GM21529 (cell line): ENCODE measurements around the gene EIF4E3.

Source experiments
- ATAC-seq: cut with Tn5 transposase; IDR thresholded peaks from one replicate; pipeline ENCODE4 v1.9.1; 2021; ENCODE audit not compliant: unreplicated experiment

The EIF4E3 gene

GRCh38 chr3:71650372-71650771 is 74.8 kb downstream of the EIF4E3 start:
- no peak for ATAC-seq

GRCh38 chr3:71649757-71650156 is 75.4 kb downstream of the EIF4E3 start:
- no peak for ATAC-seq

- ATAC-seq = no peak
Measured at GRCh38 chr3:71647751-71648150, 77.5 kb downstream of the EIF4E3 start.

DNA sequence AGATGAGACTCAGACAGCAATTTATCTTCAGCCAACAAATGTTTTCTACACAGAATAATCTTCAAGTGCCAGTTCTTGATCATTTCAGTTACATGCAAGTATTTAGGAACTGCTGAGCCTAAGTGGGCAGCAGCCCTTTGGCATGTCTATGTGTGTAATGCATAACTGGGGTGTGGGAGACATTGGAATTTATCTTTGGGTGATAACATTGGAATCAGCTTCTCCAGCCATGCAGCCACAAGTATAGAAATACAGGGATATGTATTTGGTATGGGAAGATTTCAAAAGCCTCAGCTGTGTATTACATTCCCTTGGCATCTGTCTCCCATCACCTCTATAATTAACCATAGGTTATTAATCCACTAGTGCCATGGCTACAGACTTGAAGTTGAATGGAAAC is 78.2 kb downstream of the EIF4E3 start:
- ATAC-seq = no peak

DNA sequence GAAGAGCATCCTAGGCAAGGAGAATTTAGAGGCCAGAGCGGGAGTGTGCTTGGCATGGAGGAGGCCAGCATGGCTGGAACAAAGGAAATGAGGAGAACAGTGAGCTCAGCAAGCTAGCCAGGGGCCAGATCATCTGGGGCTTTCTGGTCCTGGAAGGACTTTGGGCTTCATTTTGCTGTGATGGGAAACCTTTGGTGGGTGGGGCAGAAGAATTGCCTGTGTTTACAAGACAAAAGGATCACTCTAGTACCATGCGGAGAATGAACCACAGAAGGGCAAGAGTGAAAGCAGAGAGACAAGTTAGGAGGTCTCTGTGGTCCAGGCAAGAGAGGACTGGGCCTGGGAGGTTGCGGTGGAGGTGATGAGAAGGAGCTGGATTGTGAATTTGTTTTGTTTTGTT is 80.1 kb downstream of the EIF4E3 start:
- no peak for ATAC-seq

DNA sequence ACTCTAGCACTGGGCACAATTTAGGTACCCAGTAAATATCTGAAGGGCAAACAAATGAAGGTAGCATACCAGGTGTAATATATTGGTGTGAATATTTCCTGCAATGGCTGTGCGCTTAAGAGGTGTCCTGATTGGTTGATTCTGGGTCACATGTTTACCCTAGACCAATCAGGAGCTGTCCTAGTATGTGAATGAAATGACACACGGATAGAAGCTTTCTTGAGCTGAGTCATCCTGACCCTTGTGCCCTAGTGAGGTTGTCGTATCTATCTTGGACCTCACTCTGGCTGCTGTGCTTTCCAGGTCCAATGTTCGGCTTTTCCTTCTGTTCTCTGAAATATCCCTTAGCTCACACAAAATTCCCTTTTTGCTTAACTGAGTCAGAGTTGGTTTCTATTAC is 83.5 kb downstream of the EIF4E3 start:
- peak; percentile 52 for ATAC-seq

DNA sequence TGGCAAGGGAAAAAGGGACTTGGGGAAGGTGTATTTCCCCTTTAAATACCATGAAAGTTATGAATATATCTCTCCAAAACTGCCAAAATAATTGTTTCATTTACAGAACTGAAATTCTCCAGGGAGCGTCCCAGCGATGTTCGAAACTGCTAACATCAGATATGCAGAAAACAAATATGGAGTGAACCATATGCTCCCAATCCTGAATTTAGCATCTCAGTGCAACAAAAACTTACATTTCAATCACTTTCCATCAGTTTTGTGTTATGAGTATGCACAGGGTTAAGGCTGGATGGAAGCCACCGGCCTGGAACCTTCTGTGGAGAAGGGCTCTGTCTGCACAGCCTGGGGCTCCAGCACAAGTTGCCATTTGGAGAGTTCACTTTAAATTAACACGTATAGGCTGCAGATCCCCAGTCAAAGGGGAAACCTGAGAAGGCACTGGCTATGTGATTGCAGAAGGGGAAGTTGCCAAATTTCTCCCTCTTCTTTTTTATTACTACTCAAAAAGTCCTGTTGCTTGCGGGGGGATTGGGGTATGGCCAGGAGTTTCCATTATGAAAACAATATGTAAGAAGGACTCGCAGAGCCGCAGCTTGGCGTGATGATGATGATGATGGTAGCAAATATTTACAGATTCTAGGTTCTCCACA is 84.7 kb downstream of the EIF4E3 start:
- ATAC-seq = no peak

DNA sequence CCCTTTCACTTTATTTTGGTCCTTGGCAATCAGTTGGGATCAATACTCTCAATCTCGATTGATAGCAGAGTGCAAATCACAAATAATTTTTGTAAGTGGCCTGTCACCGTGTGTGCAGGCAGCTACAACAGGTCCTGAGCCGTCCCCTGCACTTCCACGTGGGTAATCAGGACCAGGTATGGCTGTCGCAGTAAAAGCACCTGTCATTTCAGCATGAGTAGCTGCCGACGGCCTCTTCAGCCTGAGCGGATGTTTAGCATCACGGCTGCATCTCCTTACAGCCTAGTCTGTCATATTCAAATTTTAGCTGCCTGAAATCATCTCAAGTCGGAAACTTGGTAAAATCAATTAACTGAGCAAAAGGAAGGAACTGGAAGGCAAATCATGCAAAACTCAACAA is 88.7 kb downstream of the EIF4E3 start:
- no peak for ATAC-seq

GRCh38 chr3:71636001-71636400 is 89.2 kb downstream of the EIF4E3 start:
- no peak for ATAC-seq

- ATAC-seq = no peak
Measured at GRCh38 chr3:71634671-71635070, 90.5 kb downstream of the EIF4E3 start.

- no peak for ATAC-seq
Measured at GRCh38 chr3:71629711-71630110, 95.5 kb downstream of the EIF4E3 start.

- ATAC-seq = no peak
Measured at GRCh38 chr3:71629289-71629688, 95.9 kb downstream of the EIF4E3 start.

DNA sequence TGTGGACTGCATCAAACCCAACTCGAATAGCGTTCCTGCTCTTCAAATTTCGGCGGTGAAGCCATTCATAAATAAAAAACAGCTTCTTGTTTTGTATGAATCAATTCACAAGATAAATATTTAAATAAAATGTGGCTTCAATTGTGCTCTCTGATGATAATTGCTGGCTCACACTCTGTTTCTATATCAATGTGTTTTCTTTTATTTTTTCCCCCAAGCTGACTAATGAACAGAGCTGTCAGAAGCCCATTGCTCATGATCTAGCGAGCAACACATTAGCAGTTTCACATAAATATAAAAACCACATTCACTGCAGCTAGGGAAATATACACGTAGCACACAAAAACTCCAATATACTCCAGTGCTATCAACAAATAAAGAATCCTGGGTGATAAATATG is 96.7 kb downstream of the EIF4E3 start:
- ATAC-seq = no peak

DNA sequence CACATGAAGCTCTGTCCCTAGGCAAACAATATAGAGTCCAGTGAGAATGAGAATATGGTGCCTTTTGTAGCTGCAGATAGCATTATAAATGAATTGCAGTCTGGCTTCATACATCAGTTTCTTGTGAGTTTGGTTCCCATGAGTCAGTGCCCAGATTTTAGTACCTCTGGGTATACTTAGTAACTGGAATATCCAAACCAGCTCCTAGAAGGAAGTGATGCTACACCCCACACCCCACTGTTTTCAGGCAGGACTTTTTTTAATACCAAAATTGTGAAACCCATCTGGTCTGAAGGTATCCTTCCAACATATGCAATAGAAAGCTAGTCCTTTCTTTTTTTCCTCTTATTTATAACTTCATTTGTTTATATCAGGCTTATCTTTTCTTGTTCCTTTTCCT is 99.5 kb downstream of the EIF4E3 start:
- ATAC-seq = no peak
